ENCODE data around the gene ATL1.
"Not testable (repeated sequence)": the region's sequence is repeated elsewhere in the genome, so short reads cannot be mapped to it uniquely, and the experiment has no call there.

The ATL1 gene

GRCh38 chr14:50631408-50631821, 71.5 kb downstream of the ATL1 start:
- TF ChIP-seq TAF1 (IDR thresholded peaks at IDR 0.05; ENCODE audit: borderline replicate concordance, low read depth, low read length) (no peak), POLR2AphosphoS5 (IDR thresholded peaks at IDR 0.05; ENCODE audit: low read depth, low read length) (no peak), POLR2A (IDR thresholded peaks at IDR 0.05; ENCODE audit: low read depth, low read length) (no peak)
- FAIRE-seq (no peak), DNase-seq (ENCODE audit: insufficient read length) (no peak)

GRCh38 chr14:50633954-50634353, 74.0 kb downstream of the ATL1 start:
- TF ChIP-seq TAF1 (IDR thresholded peaks at IDR 0.05; ENCODE audit: borderline replicate concordance, low read depth, low read length) (no peak), POLR2AphosphoS5 (IDR thresholded peaks at IDR 0.05; ENCODE audit: low read depth, low read length) (no peak), POLR2A (IDR thresholded peaks at IDR 0.05; ENCODE audit: low read depth, low read length) (no peak)
- no peak for DNase-seq (ENCODE audit: insufficient read length)
- FAIRE-seq: peak; percentile 44

DNA sequence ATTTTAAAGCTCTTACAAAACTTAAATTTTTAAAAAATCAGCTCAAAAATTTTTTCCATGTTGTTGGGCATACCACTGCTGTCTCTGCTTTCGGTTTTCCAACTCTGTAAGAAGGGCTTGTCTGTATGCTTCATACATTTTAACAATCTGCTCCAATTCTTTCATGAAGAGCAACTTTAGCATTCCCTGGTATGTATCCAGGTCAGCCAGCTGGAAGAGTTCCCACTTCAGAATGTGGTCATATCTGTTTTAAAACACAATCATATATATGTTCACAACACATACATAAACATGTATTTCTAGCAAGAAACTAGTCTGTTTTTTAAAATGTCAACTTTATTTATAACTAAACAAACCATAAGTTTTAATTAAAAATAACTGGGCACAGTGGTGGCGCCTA, 75.2 kb downstream of the ATL1 start:
- DNase-seq (ENCODE audit: insufficient read length) (no peak), FAIRE-seq (no peak)
- TF ChIP-seq POLR2A (IDR thresholded peaks at IDR 0.05; ENCODE audit: low read depth, low read length) (no peak), POLR2AphosphoS5 (IDR thresholded peaks at IDR 0.05; ENCODE audit: low read depth, low read length) (no peak), TAF1 (IDR thresholded peaks at IDR 0.05; ENCODE audit: borderline replicate concordance, low read depth, low read length) (no peak)

DNA sequence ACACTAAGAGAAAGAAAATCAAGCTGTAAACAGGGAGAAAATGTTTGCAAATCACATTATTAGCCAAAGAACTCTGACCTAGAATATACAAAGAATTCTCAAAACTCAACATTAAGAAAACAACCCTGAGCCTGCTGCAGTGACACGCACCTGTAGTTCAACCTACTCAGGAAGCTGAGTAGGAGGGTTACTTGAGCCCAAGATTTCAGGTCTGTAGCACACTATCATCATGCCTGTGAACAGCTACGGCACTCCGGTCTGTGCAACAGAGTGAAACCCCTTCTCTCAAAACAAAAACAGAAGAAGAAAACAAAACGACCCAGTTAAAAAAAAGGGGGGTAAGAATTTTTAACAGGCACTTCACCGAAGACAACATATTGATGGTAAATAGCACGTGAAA, 87.3 kb downstream of the ATL1 start:
- no peak for TF ChIP-seq POLR2AphosphoS5 (IDR thresholded peaks at IDR 0.05; ENCODE audit: low read depth, low read length)
- TF ChIP-seq POLR2A (IDR thresholded peaks at IDR 0.05; ENCODE audit: low read depth, low read length): no peak
- TF ChIP-seq TAF1 (IDR thresholded peaks at IDR 0.05; ENCODE audit: borderline replicate concordance, low read depth, low read length): no peak
- peak; percentile 20 for DNase-seq (ENCODE audit: insufficient read length)
- FAIRE-seq: peak; percentile 93

DNA sequence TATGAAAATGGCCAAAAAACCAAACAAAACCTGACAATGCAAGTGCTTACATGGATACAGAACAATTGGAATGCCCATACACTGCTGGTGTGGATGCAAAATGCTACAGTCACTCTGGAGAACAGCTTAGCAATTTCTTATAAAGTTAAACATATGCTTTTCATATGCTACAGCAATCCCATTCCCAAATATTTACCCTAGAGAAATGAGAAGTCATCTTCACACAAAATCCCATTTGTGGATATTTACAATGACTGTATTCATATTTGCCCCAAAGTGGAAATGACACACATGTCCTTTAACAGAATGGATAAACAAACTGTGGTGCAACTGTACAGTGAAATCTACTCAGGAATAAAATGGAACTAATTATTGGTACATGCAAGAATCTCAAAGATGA, 87.8 kb downstream of the ATL1 start:
- FAIRE-seq: peak; percentile 81
- no peak for DNase-seq (ENCODE audit: insufficient read length)
- TF ChIP-seq POLR2AphosphoS5 (IDR thresholded peaks at IDR 0.05; ENCODE audit: low read depth, low read length) (no peak), TAF1 (IDR thresholded peaks at IDR 0.05; ENCODE audit: borderline replicate concordance, low read depth, low read length) (no peak), POLR2A (IDR thresholded peaks at IDR 0.05; ENCODE audit: low read depth, low read length) (no peak)

GRCh38 chr14:50649691-50650090, 89.7 kb downstream of the ATL1 start:
- DNase-seq (ENCODE audit: insufficient read length) (no peak), FAIRE-seq (peak; percentile 73)
- TF ChIP-seq TAF1 (IDR thresholded peaks at IDR 0.05; ENCODE audit: borderline replicate concordance, low read depth, low read length): no peak
- TF ChIP-seq POLR2AphosphoS5 (IDR thresholded peaks at IDR 0.05; ENCODE audit: low read depth, low read length): no peak
- TF ChIP-seq POLR2A (IDR thresholded peaks at IDR 0.05; ENCODE audit: low read depth, low read length): no peak

DNA sequence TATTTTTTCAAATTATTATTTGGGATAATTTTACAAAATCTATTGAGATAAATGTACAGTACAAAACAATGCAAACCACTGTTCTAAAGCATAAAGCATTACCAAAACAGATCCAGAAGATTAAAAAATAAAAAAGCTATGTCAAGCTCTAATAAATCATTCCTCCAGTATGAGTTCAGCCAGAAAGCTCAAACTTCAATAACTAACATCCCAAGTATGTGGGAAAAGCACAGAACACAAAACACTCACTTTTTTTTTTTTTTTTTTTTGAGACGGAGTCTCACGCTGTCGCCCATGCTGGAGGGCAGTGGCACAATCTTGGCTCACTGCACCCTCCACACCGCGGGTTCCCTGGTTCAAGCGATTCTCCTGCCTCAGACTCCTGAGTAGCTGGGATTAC, 96.8 kb downstream of the ATL1 start:
- TF ChIP-seq POLR2AphosphoS5 (IDR thresholded peaks at IDR 0.05; ENCODE audit: low read depth, low read length): no peak
- TF ChIP-seq TAF1 (IDR thresholded peaks at IDR 0.05; ENCODE audit: borderline replicate concordance, low read depth, low read length): no peak
- TF ChIP-seq POLR2A (IDR thresholded peaks at IDR 0.05; ENCODE audit: low read depth, low read length): no peak
- no peak for DNase-seq (ENCODE audit: insufficient read length)
- FAIRE-seq: no peak

- no peak for DNase-seq (ENCODE audit: insufficient read length)
- TF ChIP-seq TAF1 (IDR thresholded peaks at IDR 0.05; ENCODE audit: borderline replicate concordance, low read depth, low read length) (no peak), POLR2AphosphoS5 (IDR thresholded peaks at IDR 0.05; ENCODE audit: low read depth, low read length) (no peak), POLR2A (IDR thresholded peaks at IDR 0.05; ENCODE audit: low read depth, low read length) (no peak)
- FAIRE-seq: no peak
These were observed 97.8 kb downstream of the ATL1 start for GRCh38 chr14:50657753-50658152.

- no peak for DNase-seq (ENCODE audit: insufficient read length)
- FAIRE-seq: no peak
- no peak for TF ChIP-seq POLR2AphosphoS5 (IDR thresholded peaks at IDR 0.05; ENCODE audit: low read depth, low read length)
- TF ChIP-seq POLR2A (IDR thresholded peaks at IDR 0.05; ENCODE audit: low read depth, low read length): no peak
- no peak for TF ChIP-seq TAF1 (IDR thresholded peaks at IDR 0.05; ENCODE audit: borderline replicate concordance, low read depth, low read length)
These were observed 98.3 kb downstream of the ATL1 start for GRCh38 chr14:50658203-50658602.

DNA sequence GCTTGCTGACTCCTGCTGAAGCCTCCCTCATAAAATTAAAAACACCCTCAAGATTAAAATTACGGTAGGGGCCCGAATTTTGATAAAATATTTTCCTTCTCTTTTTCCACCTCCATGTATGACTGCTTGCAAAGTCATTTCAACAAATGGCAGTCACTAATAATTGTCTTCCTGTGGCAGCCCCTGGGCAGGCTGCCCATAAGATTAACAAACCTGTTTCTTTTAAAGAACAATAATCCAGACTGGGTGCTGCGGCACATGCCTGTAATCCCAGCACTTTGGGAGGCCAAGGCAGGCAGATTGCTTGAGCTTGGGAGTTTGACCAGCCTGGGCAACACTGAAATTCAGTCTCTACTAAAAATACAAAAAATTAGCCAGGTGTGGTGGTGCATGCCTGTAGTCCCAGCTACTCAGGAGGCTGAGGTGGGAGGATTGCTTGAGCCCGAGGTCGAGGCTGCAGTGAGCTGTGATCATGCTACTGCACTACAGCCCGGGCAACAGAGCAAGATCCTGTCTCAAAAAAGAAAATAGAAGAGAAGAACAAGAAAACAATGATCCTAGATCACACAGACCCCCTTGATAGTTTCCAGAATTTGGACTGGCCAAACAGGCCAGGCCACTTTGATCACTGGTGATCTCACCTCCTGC, 99.5 kb downstream of the ATL1 start:
- no peak for DNase-seq (ENCODE audit: insufficient read length)
- no peak for FAIRE-seq
- TF ChIP-seq POLR2A (IDR thresholded peaks at IDR 0.05; ENCODE audit: low read depth, low read length): no peak

DNA sequence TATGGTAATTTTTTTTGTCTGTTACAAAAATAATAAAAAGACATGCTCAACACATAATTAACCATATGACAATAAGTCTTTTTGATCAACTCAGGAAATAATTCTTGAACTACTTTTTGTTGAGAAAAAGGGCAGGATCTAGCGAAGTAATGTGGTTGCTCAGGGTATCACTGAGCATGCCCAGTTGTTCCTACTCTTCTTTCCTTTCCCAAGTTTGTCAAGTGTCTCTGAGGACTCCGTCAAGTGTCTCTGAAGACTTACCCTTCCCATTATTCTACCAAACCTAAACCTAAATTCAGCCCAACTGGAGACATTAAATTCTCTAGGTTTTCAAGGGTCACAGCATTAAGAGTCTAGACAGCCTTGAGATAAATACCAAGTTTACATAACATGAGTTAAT, 104.6 kb downstream of the ATL1 start:
- peak; percentile 36 for FAIRE-seq
- DNase-seq (ENCODE audit: insufficient read length): not testable (repeated sequence)

DNA sequence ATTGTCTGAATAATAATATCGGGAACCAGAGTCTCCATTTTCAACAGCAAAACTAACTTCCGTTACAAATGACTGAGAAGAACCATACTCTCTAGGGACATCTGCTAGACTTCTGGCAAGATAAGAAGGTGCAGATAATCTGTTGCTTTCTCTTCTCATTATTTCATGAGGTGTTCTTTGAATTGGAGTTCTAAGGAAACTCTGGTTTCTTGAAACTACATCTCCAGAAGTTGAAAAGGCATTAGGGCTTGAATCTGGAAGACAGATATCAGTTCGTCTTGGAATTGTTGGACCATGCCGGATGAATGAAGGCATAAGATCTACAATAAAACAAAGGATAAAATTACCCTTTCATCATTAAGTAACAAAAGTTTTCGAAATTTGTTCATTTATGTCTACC, 105.4 kb downstream of the ATL1 start:
- DNase-seq (ENCODE audit: insufficient read length): not testable (repeated sequence)
- FAIRE-seq: peak; percentile 88
